HCT116 (cell line): ENCODE results near the gene PGPEP1.

Source experiments
- CEBPB ChIP-seq: IDR thresholded peaks from 2 replicates; pipeline ENCODE4 v1.6.1; 2012; ENCODE audit warnings: low read depth
- POLR2AphosphoS5 ChIP-seq: IDR thresholded peaks from 2 replicates; pipeline ENCODE4 v1.6.1; 2011; ENCODE audit warnings: mild to moderate bottlenecking, low read depth, low read length, moderate library complexity
- TF ChIP-seq, protein P1 (sequence below): IDR thresholded peaks from 2 replicates; pipeline ENCODE4 v1.6.1; 2012
- TF ChIP-seq, protein P2 (sequence below), 3 experiments: fragments of 200-600 bp in 1 of 3; sonication (generic) in 1 of 3; IDR thresholded peaks in 2 of 3; conservative IDR thresholded peaks in 1 of 3; 2 replicates each; pipeline ENCODE4 v1.5.1; 2012 to 2017; ENCODE audit warnings: low read depth in 2 of 3, low read length in 2 of 3, antibody characterized with exemption in 1 of 3, borderline replicate concordance in 1 of 3, control low read depth in 1 of 3, mild to moderate bottlenecking in 1 of 3, mixed read lengths in 1 of 3, mixed run types in 1 of 3, moderate library complexity in 1 of 3; ENCODE audit not compliant: insufficient read depth in 1 of 3

DNA sequence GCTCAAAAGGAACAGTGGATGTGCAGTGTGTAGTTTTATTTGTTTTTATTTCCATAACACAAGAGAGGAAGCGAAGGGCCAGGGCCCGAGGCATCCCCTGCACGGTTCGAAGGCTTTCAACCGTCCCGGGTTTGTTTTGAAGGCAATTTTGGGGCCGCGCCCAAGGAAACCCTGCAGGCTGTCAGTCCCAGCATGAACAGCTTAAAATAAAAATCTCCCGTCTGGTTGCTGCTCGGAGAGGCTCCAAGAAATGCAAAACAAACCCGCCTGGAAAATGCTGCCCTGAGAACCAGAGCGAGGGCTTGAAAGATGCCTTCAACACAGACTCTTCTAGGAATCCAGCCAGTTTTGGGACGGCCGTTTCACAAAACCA is 33.5 kb upstream of the PGPEP1 start:
- TF ChIP-seq, protein P1, sequence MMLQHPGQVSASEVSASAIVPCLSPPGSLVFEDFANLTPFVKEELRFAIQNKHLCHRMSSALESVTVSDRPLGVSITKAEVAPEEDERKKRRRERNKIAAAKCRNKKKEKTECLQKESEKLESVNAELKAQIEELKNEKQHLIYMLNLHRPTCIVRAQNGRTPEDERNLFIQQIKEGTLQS: no peak
- TF ChIP-seq, protein P2, sequence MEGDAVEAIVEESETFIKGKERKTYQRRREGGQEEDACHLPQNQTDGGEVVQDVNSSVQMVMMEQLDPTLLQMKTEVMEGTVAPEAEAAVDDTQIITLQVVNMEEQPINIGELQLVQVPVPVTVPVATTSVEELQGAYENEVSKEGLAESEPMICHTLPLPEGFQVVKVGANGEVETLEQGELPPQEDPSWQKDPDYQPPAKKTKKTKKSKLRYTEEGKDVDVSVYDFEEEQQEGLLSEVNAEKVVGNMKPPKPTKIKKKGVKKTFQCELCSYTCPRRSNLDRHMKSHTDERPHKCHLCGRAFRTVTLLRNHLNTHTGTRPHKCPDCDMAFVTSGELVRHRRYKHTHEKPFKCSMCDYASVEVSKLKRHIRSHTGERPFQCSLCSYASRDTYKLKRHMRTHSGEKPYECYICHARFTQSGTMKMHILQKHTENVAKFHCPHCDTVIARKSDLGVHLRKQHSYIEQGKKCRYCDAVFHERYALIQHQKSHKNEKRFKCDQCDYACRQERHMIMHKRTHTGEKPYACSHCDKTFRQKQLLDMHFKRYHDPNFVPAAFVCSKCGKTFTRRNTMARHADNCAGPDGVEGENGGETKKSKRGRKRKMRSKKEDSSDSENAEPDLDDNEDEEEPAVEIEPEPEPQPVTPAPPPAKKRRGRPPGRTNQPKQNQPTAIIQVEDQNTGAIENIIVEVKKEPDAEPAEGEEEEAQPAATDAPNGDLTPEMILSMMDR (IDR thresholded peaks at IDR 0.05 in 2 of 3, conservative IDR thresholded peaks at IDR 0.05 in 1 of 3; ENCODE audit: borderline replicate concordance in 1 of 3, insufficient read depth in 1 of 3, low read depth in 2 of 3, low read length in 2 of 3): no peak
- TF ChIP-seq CEBPB (no peak), POLR2AphosphoS5 (no peak)
